ENCODE results near the gene BOD1L1. TPM values are rescaled to one million over a fixed set of nuclear protein-coding genes. Genes with fewer than 3 reads are reported as not detected.

Gene BOD1L1
- total RNA-seq, 2 experiments from 2014 or later: 39.3 to 39.6 TPM

- TF ChIP-seq, protein P1, sequence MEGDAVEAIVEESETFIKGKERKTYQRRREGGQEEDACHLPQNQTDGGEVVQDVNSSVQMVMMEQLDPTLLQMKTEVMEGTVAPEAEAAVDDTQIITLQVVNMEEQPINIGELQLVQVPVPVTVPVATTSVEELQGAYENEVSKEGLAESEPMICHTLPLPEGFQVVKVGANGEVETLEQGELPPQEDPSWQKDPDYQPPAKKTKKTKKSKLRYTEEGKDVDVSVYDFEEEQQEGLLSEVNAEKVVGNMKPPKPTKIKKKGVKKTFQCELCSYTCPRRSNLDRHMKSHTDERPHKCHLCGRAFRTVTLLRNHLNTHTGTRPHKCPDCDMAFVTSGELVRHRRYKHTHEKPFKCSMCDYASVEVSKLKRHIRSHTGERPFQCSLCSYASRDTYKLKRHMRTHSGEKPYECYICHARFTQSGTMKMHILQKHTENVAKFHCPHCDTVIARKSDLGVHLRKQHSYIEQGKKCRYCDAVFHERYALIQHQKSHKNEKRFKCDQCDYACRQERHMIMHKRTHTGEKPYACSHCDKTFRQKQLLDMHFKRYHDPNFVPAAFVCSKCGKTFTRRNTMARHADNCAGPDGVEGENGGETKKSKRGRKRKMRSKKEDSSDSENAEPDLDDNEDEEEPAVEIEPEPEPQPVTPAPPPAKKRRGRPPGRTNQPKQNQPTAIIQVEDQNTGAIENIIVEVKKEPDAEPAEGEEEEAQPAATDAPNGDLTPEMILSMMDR (IDR thresholded peaks at IDR 0.05): no peak
- peaks cover 95 to 98% of the 10 kb centered on the region in 2 experiments for H3K27me3 ChIP-seq (ENCODE audit: control insufficient read depth in 1 of 2, insufficient read depth in 2 of 2, low read length in 2 of 2)
- no peaks in the 10 kb centered on the region for H3K9me3 Mint-ChIP-seq
- H3K9me3 ChIP-seq (ENCODE audit: control insufficient read depth in 1 of 2, insufficient read depth in 1 of 2, low read length in 2 of 2): peaks cover 32 to 84% of the 10 kb centered on the region in 2 experiments
- H3K36me3 ChIP-seq (ENCODE audit: insufficient read depth, low read length): no peaks in the 10 kb centered on the region
- no peak overlapping the region for H3K4me3 Mint-ChIP-seq
- POLR2A ChIA-PET: no interaction called here
- DNase-seq (peak in 1 of 14 experiments; percentile 9), ATAC-seq (ENCODE audit: poor library complexity) (no peak)
- H3K27ac Mint-ChIP-seq: no peak overlapping the region
- intact Hi-C loops (cut with DNase I, micrococcal nuclease): no loop called here
- peaks cover 51% of the 10 kb centered on the region for H3K4me1 ChIP-seq (ENCODE audit: insufficient read depth, low read length)
- CTCF ChIA-PET: no interaction called here
- H3K27ac ChIP-seq (ENCODE audit: low read depth in 1 of 2, low read length in 2 of 2): no peak overlapping the region
- H3K36me3 Mint-ChIP-seq (ENCODE audit: low read depth): no peaks in the 10 kb centered on the region
- H3K27me3 Mint-ChIP-seq: peaks cover 95% of the 10 kb centered on the region
- no peak overlapping the region for H3K4me3 ChIP-seq (ENCODE audit: low read length)
- H3K4me1 Mint-ChIP-seq (ENCODE audit: low read depth): peaks cover 44% of the 10 kb centered on the region
Observed at GRCh38 chr4:13535708-13536361, 91.7 kb downstream of the BOD1L1 start.

- no peak overlapping the region for H3K4me3 Mint-ChIP-seq
- ChIA-PET POLR2A (no interaction called here), CTCF (interaction anchor here (0.7 kb wide), 1 partner anchor 565 kb away, joined by 4 read pairs; no protein-coding TSS in a partner anchor)
- Histone ChIP-seq H3K27ac (ENCODE audit: low read depth in 1 of 2, low read length in 2 of 2) (no peak overlapping the region), H3K4me1 (ENCODE audit: insufficient read depth, low read length) (peaks cover 46% of the 10 kb centered on the region), H3K9me3 (ENCODE audit: control insufficient read depth in 1 of 2, insufficient read depth in 1 of 2, low read length in 2 of 2) (peaks cover 28 to 79% of the 10 kb centered on the region in 2 experiments), H3K36me3 (ENCODE audit: insufficient read depth, low read length) (no peaks in the 10 kb centered on the region), H3K4me3 (ENCODE audit: low read length) (no peak overlapping the region), H3K27me3 (ENCODE audit: control insufficient read depth in 1 of 2, insufficient read depth in 2 of 2, low read length in 2 of 2) (peaks cover 95 to 98% of the 10 kb centered on the region in 2 experiments)
- intact Hi-C loops (cut with DNase I, micrococcal nuclease): no loop called here
- H3K4me1 Mint-ChIP-seq (ENCODE audit: low read depth): peaks cover 45% of the 10 kb centered on the region
- ATAC-seq (ENCODE audit: poor library complexity) (no peak), DNase-seq (no peak)
- no peaks in the 10 kb centered on the region for H3K9me3 Mint-ChIP-seq
- TF ChIP-seq, protein P1 (IDR thresholded peaks at IDR 0.05): no peak
- H3K36me3 Mint-ChIP-seq (ENCODE audit: low read depth): no peaks in the 10 kb centered on the region
- peaks cover 95% of the 10 kb centered on the region for H3K27me3 Mint-ChIP-seq
- H3K27ac Mint-ChIP-seq: no peak overlapping the region
Observed at GRCh38 chr4:13535118-13535517, 92.4 kb downstream of the BOD1L1 start.

- Mint-ChIP-seq H3K4me3 (peak overlapping the region; percentile 51), H3K27ac (no peak overlapping the region), H3K27me3 (peaks cover 95% of the 10 kb centered on the region), H3K36me3 (ENCODE audit: low read depth) (no peaks in the 10 kb centered on the region), H3K4me1 (ENCODE audit: low read depth) (peaks cover 45% of the 10 kb centered on the region), H3K9me3 (no peaks in the 10 kb centered on the region)
- Histone ChIP-seq H3K27ac (ENCODE audit: low read depth in 1 of 2, low read length in 2 of 2) (no peak overlapping the region), H3K9me3 (ENCODE audit: control insufficient read depth in 1 of 2, insufficient read depth in 1 of 2, low read length in 2 of 2) (peaks cover 24 to 79% of the 10 kb centered on the region in 2 experiments), H3K4me3 (ENCODE audit: low read length) (no peak overlapping the region), H3K4me1 (ENCODE audit: insufficient read depth, low read length) (peaks cover 43% of the 10 kb centered on the region), H3K36me3 (ENCODE audit: insufficient read depth, low read length) (no peaks in the 10 kb centered on the region), H3K27me3 (ENCODE audit: control insufficient read depth in 1 of 2, insufficient read depth in 2 of 2, low read length in 2 of 2) (peaks cover 95 to 98% of the 10 kb centered on the region in 2 experiments)
- ChIA-PET CTCF (interaction anchor here (0.7 kb wide), 1 partner anchor 565 kb away, joined by 4 read pairs; no protein-coding TSS in a partner anchor), POLR2A (no interaction called here)
- no peak for ATAC-seq (ENCODE audit: poor library complexity)
- intact Hi-C loops (cut with DNase I, micrococcal nuclease): no loop called here
- peak in 1 of 14 experiments; percentile 1 for DNase-seq
- TF ChIP-seq, protein P1 (IDR thresholded peaks at IDR 0.05): no peak
Observed at GRCh38 chr4:13534344-13535063, 93.0 kb downstream of the BOD1L1 start.
